Ovary (tissue), 3 donors: ENCODE results near the gene SPSB1.

Experiments
- EP300 ChIP-seq: sonication (generic); formaldehyde crosslinking; IDR thresholded peaks from one replicate; pipeline ENCODE4 v1.6.1; 2017; ENCODE audit warnings: antibody characterized with exemption
- TF ChIP-seq, protein P1 (sequence below), 3 donors: fragments of 450-650 bp in 2 of 3; fragments of 200-600 bp in 1 of 3; IDR thresholded peaks; one replicate each; pipeline versions ENCODE4 v1.5.1 to v1.8.0; 2016 to 2022; ENCODE audit warnings: antibody characterized with exemption in 3 of 3, mild to moderate bottlenecking in 1 of 3
- donor health status: DM: no; HTN: no; CAD: no.

DNA sequence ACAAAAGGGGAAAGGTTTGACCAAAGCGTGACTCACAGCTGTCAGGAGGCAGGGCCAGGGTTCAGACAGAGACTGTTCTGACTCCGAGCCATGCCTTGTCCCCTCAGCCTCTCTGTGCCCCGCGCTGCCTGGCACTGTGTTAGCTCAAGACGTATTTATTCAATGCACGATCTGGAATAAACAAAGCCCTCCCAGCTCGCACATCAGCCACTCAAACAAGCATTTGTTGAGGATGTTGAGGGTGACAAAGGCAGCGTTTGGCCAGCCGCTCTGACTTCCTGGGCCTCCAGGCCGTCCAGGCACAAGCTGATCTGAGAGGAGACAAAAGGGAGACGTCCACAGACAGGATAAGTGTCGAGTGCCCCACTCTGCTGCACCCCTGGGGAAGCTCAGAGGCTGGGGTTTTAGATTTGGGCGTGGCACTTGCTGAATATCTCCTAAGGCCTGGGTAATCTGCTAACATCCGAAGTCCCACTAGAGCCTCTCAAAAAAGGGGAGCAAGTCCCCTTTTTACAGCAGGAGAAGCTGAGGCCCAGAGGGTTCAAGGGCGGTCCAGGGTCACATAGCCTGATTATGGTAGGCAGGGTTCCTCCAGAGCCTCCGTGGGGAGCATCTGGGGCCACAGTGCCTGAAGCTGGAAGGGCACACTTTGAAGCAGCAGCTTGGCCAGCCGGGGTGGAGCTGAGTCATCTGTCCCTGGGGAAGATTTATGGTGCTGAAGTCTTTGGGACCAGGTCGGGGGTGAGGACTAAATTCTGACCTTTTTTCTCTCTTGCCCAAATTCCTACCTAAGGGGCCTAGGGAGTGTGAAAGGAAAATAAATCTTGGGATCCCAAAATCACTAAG is 95.9 kb downstream of the SPSB1 start:
- no peak for TF ChIP-seq EP300
- TF ChIP-seq, protein P1, sequence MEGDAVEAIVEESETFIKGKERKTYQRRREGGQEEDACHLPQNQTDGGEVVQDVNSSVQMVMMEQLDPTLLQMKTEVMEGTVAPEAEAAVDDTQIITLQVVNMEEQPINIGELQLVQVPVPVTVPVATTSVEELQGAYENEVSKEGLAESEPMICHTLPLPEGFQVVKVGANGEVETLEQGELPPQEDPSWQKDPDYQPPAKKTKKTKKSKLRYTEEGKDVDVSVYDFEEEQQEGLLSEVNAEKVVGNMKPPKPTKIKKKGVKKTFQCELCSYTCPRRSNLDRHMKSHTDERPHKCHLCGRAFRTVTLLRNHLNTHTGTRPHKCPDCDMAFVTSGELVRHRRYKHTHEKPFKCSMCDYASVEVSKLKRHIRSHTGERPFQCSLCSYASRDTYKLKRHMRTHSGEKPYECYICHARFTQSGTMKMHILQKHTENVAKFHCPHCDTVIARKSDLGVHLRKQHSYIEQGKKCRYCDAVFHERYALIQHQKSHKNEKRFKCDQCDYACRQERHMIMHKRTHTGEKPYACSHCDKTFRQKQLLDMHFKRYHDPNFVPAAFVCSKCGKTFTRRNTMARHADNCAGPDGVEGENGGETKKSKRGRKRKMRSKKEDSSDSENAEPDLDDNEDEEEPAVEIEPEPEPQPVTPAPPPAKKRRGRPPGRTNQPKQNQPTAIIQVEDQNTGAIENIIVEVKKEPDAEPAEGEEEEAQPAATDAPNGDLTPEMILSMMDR (IDR thresholded peaks at IDR 0.05) = no peak
